Astrocyte of the hippocampus (primary cell): ENCODE data around the gene RBM26.
A peak's percentile ranks its signal among the peaks of the same experiment; 100 is the strongest.

Experiments used
- DNase-seq: peaks from one replicate; pipeline ENCODE4 v3.0.0; 2011; ENCODE audit warnings: low read depth, low spot score

RBM26 gene

GRCh38 chr13:79423801-79424642 lies 18.0 kb upstream of the RBM26 start:
- peak; percentile 58 for DNase-seq

DNA sequence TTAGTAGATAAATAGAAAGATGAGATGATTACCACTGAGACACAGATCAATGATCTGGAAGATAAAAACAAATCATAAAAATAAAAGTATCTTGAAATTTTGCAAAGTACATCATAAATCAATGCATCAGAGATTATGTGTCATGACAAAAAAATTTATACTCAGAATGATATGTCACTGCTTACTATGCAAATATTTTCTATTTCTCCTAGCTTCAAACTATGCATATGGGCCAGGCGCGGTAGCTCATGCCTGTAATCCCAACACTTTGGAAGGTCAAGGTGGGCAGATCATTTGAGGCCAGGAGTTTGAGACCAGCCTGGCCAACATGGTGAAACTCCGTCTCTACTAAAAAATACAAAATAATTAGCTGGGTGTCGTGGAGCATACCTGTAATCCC lies 17.3 kb upstream of the RBM26 start:
- DNase-seq: no peak

GRCh38 chr13:79419365-79419764 lies 13.3 kb upstream of the RBM26 start:
- DNase-seq: no peak

- DNase-seq: no peak
These were observed 11.7 kb upstream of the RBM26 start for GRCh38 chr13:79417741-79418140.

DNA sequence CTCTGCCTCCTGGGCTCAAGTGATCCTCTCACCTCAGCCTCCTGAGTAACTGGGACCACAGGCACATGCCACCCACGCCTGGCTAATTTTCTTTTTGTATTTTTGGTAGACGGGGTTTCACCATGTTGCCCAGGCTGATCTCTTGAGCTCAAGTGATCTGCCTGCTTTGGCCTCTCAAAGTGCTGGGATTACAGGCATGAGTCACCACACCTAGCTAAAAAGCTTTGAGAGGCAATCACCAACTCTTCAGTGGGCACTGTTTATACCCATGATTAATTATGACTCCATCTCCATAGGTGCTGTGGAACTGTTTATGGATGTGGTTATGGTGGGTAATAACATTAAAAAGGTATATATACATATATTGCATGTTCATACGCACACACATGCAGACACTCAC lies 7.5 kb upstream of the RBM26 start:
- no peak for DNase-seq

DNA sequence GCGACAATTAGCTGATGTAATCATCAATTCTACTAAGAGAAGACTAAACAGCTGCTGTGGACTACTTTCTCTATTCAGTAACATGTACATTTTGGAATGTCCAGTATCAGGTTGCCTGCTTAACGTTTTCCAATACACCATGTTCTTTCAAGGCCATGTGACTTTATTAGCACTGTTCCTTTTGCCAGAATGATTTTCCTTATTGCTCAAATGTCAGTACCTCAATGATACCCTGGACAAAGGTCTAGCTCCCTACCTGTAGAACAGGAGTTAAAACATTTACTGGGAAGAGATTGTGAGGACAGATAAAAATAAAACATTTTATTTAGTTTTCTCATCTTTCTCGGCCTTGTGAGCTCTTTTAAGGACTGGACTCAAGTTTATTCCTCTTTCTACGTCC lies 3.8 kb upstream of the RBM26 start:
- DNase-seq: no peak

DNA sequence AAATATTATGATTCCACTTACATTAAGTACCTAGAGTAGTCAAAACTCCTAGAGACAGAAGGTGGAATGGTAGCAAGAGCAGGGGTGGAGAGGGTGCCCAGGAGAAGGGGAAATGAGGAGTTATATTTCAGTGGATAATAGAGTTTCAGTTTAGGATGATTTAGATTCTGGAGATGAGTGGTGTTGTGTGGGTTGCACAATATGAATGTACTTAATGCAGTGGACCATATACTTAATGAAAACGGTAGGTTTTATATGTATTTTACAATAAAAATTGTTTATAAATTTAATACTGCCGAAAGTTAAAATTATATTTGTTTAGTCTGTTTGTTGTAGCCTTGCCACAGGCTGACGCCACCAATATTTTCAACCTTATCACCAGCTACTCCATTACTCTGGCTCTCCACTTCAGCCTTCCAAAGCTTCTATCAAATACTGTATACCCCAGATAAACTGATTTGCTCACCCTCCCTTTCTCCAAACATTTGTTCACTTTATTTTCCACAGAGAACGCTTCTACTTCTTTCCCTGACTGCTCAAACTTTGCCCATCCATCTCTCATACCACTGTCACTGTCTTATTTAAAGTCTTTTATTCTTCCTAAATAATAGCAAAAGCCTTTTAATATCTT lies 1.4 kb upstream of the RBM26 start:
- DNase-seq: no peak

DNA sequence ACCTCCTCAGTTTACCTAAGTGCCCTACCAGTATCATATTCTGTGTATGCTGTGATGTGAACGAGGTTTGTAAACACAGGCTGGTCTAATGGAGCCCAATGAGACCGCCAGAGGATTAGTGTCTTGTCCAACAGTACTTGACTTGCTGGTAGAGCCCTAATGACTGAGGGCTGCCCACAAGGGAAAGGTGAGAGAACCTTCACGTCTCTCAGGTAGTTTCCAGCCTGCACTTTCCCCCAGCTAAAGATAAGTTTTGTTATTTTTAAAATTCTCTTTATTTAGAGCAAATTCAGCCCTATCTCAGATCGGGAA lies 498 bp upstream of the RBM26 start:
- no peak for DNase-seq

DNA sequence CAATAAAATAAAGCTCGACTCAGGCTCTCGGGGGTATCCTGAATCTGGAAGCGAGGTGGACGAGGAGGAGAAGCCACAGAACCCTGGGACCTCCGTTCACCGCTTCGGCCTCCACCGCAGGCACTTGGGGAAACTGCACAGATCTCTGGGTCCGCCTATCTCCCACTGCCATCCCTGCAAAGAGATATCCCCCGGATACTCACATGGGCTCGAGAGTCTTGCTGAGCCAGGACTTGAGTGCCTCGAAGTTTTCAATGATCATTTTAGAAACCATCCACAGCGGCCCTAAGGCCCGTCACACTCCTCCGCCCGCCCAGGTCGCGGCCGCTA lies 589 bp downstream of the RBM26 start:
- DNase-seq: no peak

- no peak for DNase-seq
These were observed 1.1 kb downstream of the RBM26 start for GRCh38 chr13:79404985-79405384.

GRCh38 chr13:79404361-79404760 lies 1.7 kb downstream of the RBM26 start:
- no peak for DNase-seq

DNA sequence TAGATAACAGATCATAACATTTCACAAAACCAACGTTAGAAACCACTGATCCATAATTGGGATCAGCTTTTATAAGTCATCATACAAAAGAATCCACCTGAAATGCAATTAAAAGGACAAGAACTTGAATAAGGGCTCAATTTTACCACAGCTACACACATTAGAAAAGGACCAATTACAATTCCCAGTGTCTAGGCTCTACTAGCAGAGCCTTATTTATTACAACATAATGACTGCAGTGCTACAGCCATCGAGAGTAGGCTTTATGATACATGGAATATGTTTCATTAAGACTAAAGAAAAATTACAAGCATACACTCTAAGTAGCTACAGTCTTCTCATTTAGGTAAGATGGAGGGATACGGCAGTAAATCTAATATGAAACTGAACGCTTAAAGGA lies 2.9 kb downstream of the RBM26 start:
- no peak for DNase-seq

- DNase-seq: no peak
These were observed 3.4 kb downstream of the RBM26 start for GRCh38 chr13:79402679-79403078.

DNA sequence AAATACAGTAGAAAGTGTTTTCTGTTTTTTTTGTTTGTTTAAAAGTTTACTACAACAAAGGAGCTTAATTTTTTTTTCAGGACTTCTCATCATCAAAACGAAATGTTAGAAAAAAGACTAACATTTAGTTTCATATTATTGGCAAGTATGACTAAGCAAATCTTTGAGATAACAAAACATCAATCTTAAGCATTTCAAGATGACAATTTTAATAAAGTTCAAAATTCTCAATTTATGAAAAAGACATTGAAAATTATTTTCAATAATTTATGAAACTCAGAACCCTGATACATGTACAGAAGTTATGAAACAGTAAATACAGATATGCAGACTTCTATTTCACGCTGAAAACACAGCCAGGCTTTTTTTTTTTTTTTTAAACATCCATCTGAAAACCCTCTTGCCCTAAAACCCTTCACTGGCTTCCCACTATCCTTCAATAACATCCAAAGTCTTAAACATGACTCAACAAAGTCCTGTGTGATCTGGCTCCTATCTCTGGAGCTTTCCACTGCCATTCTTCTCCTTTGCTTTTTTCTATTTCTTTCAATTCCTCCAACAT lies 3.9 kb downstream of the RBM26 start:
- no peak for DNase-seq

- DNase-seq: no peak
These were observed 4.6 kb downstream of the RBM26 start for GRCh38 chr13:79401259-79402070.

GRCh38 chr13:79398915-79399314 lies 7.1 kb downstream of the RBM26 start:
- no peak for DNase-seq

DNA sequence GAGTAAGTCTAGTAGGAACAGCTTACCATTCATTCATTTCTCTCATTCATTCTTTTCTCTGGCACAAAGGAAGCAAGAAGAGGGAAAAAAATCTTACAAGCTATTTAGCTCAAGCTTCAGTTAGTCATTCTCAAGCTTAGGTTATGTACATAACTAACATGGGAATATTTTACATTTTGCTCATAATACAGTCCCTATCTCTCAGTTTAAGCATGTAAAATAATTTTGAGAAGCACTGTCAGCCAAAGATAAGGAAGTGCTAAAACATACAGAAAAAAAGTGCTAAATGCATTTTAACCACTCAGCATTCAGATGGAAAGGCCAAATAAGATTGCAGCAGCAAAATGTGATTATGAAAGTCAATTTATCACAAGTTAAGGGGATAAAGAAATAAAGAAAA lies 7.9 kb downstream of the RBM26 start:
- no peak for DNase-seq

- DNase-seq: no peak
These were observed 10.2 kb downstream of the RBM26 start for GRCh38 chr13:79395881-79396280.

GRCh38 chr13:79393564-79394249 lies 12.3 kb downstream of the RBM26 start:
- no peak for DNase-seq

- peak; percentile 50 for DNase-seq
These were observed 13.0 kb downstream of the RBM26 start for GRCh38 chr13:79392882-79393563.

- DNase-seq: no peak
These were observed 17.0 kb downstream of the RBM26 start for GRCh38 chr13:79389026-79389425.
